ENCODE data around the gene KRTAP4-16.
A peak's percentile ranks its signal among the peaks of the same experiment; 100 is the strongest.
"Not testable (repeated sequence)": the region's sequence is repeated elsewhere in the genome, so short reads cannot be mapped to it uniquely, and the experiment has no call there.

The KRTAP4-16 gene

GRCh38 chr17:41123991-41124371 is 22.0 kb upstream of the KRTAP4-16 start, which contains the start of gene KRTAP4-12:
Gene KRTAP4-12, minus strand, starts transcription at chr17:41124182. Its CDS starts 60 bp downstream, at chr17:41124122.
- TF ChIP-seq EP300 (IDR thresholded peaks at IDR 0.05; ENCODE audit: borderline replicate concordance); ZBTB7A (IDR thresholded peaks at IDR 0.05; ENCODE audit: low read depth); CEBPB (IDR thresholded peaks at IDR 0.05): not testable (repeated sequence)

GRCh38 chr17:41121742-41122141 is 19.7 kb upstream of the KRTAP4-16 start:
- TF ChIP-seq FOXM1 (IDR thresholded peaks at IDR 0.05; ENCODE audit: borderline replicate concordance, low read depth) (no peak), CEBPB (IDR thresholded peaks at IDR 0.05) (no peak), TEAD4 (IDR thresholded peaks at IDR 0.05) (no peak), EGR1 (IDR thresholded peaks at IDR 0.05) (no peak), CREB1 (IDR thresholded peaks at IDR 0.05; ENCODE audit: low read depth) (no peak)

GRCh38 chr17:41118721-41119120 is 16.7 kb upstream of the KRTAP4-16 start:
- TF ChIP-seq NFIC (IDR thresholded peaks at IDR 0.05) (no peak), TCF12 (IDR thresholded peaks at IDR 0.05; ENCODE audit: low read depth) (no peak), EP300 (IDR thresholded peaks at IDR 0.05; ENCODE audit: borderline replicate concordance) (no peak), MAX (IDR thresholded peaks at IDR 0.05) (no peak), CEBPB (IDR thresholded peaks at IDR 0.05) (no peak)

- not testable (repeated sequence) for TF ChIP-seq CREB1 (IDR thresholded peaks at IDR 0.05; ENCODE audit: low read depth); NFIC (IDR thresholded peaks at IDR 0.05); TAF1 (IDR thresholded peaks at IDR 0.05; ENCODE audit: low read depth)
Measured at GRCh38 chr17:41117846-41118386, 15.9 kb upstream of the KRTAP4-16 start, which contains the start of gene KRTAP4-11. Gene KRTAP4-11, minus strand, starts transcription at chr17:41118373. Its CDS starts 58 bp downstream, at chr17:41118315.

GRCh38 chr17:41116297-41116696 is 14.3 kb upstream of the KRTAP4-16 start:
- TF ChIP-seq NFIC (IDR thresholded peaks at IDR 0.05) (no peak), ZBTB7A (IDR thresholded peaks at IDR 0.05; ENCODE audit: low read depth) (no peak), CREB1 (IDR thresholded peaks at IDR 0.05; ENCODE audit: low read depth) (no peak), RAD21 (IDR thresholded peaks at IDR 0.05; ENCODE audit: low read depth) (no peak), CEBPB (IDR thresholded peaks at IDR 0.05) (no peak)

- TF ChIP-seq YY1 (IDR thresholded peaks at IDR 0.05; ENCODE audit: low read depth), result no peak
- no peak for TF ChIP-seq CREB1 (IDR thresholded peaks at IDR 0.05; ENCODE audit: low read depth)
- TF ChIP-seq NFIC (IDR thresholded peaks at IDR 0.05), result no peak
Measured at GRCh38 chr17:41111151-41111885, 9.3 kb upstream of the KRTAP4-16 start.

- TF ChIP-seq YY1 (IDR thresholded peaks at IDR 0.05; ENCODE audit: low read depth) (no peak), EGR1 (IDR thresholded peaks at IDR 0.05) (no peak), CEBPB (IDR thresholded peaks at IDR 0.05) (no peak), TCF12 (IDR thresholded peaks at IDR 0.05; ENCODE audit: low read depth) (no peak), ZBTB7A (IDR thresholded peaks at IDR 0.05; ENCODE audit: low read depth) (no peak), REST (IDR thresholded peaks at IDR 0.05; ENCODE audit: low read depth) (no peak), CREB1 (IDR thresholded peaks at IDR 0.05; ENCODE audit: low read depth) (no peak), RAD21 (IDR thresholded peaks at IDR 0.05; ENCODE audit: low read depth) (no peak), TAF1 (IDR thresholded peaks at IDR 0.05; ENCODE audit: low read depth) (no peak), EP300 (IDR thresholded peaks at IDR 0.05; ENCODE audit: borderline replicate concordance) (no peak), TEAD4 (IDR thresholded peaks at IDR 0.05) (no peak), MAX (IDR thresholded peaks at IDR 0.05) (no peak), NFIC (IDR thresholded peaks at IDR 0.05) (no peak), USF1 (IDR thresholded peaks at IDR 0.05) (no peak), FOXM1 (IDR thresholded peaks at IDR 0.05; ENCODE audit: borderline replicate concordance, low read depth) (no peak)
Measured at GRCh38 chr17:41107941-41108450, 6.0 kb upstream of the KRTAP4-16 start.

- 0 out of 2 replicates have a peak, but pooled peaks have one; percentile 15 for TF ChIP-seq REST (IDR thresholded peaks at IDR 0.05; ENCODE audit: low read depth)
Measured at GRCh38 chr17:41105347-41105746, 3.3 kb upstream of the KRTAP4-16 start, which contains the start of gene KRTAP4-9. Gene KRTAP4-9, plus strand, starts transcription at chr17:41105389. Its CDS starts 0 bp downstream, at chr17:41105389.
